ENCODE measurements around the gene MFAP3L. TPM values are rescaled to one million over a fixed set of nuclear protein-coding genes. Genes with fewer than 3 reads are reported as not detected.

Gene MFAP3L
- total RNA-seq, 2 donors from 2014 or later = 1.3 to 14.5 TPM

DNA sequence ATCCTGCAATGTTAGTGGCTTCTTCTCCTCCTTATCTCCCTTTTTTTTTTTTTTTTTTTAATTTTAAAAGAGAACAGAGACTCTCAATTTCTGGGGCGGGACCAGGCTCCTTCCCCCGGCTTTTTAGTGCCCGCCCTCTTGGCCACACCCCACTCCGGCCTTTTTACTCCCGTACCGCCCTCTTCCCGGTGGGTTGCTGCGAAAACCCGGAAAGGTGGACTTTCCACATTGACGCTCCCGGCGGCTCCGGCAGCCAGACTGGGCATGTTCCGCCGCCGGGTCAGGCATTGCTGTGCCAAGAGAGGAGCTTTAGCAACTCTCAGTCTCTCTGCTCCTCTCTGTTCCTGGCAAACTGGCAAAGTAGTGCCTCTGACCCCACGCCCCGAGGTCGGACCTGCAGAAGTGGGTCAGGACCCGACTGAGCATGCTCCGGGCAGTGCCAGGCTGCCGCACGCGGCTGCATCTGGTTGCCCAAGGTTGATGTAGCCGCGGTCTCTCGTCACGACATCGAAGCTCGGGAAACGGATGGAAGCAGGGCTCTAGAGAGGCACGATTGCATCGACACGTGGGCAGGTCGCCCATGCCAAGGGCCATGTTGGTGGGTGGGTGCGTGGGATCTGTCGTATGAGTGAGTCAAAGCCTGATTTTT is 1.1 kb upstream of the MFAP3L start:
- TF ChIP-seq, protein P1, sequence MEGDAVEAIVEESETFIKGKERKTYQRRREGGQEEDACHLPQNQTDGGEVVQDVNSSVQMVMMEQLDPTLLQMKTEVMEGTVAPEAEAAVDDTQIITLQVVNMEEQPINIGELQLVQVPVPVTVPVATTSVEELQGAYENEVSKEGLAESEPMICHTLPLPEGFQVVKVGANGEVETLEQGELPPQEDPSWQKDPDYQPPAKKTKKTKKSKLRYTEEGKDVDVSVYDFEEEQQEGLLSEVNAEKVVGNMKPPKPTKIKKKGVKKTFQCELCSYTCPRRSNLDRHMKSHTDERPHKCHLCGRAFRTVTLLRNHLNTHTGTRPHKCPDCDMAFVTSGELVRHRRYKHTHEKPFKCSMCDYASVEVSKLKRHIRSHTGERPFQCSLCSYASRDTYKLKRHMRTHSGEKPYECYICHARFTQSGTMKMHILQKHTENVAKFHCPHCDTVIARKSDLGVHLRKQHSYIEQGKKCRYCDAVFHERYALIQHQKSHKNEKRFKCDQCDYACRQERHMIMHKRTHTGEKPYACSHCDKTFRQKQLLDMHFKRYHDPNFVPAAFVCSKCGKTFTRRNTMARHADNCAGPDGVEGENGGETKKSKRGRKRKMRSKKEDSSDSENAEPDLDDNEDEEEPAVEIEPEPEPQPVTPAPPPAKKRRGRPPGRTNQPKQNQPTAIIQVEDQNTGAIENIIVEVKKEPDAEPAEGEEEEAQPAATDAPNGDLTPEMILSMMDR (IDR thresholded peaks at IDR 0.05) = peak in 1 of 7 experiments; percentile 3
- no peak for TF ChIP-seq POLR2A (IDR thresholded peaks at IDR 0.05)
- H3K9me3 ChIP-seq = no peaks in the 10 kb centered on the region
- H3K27me3 ChIP-seq = no peaks in the 10 kb centered on the region
- intact Hi-C loops (cut with DNase I) = no loop called here
- H3K27ac ChIP-seq = peak overlapping the region in 3 of 4 donors; percentile 85 to 93 (median 92)
- H3K36me3 ChIP-seq (replicated peaks in 1 of 2; ENCODE audit: insufficient read depth in 1 of 2, low read depth in 2 of 2) = no peaks in the 10 kb centered on the region
- ATAC-seq (peak; percentile 90), DNase-seq (peak; percentile 94 to 96 (median 95))
- 3 to 5% methylated on average over 23 to 37 of the region's 37 CpGs for WGBS, 2 donors
- H3K4me3 ChIP-seq = peak overlapping the region in 1 of 2 donors; percentile 92
- H3K4me1 ChIP-seq = peaks cover 6% of the 10 kb centered on the region

DNA sequence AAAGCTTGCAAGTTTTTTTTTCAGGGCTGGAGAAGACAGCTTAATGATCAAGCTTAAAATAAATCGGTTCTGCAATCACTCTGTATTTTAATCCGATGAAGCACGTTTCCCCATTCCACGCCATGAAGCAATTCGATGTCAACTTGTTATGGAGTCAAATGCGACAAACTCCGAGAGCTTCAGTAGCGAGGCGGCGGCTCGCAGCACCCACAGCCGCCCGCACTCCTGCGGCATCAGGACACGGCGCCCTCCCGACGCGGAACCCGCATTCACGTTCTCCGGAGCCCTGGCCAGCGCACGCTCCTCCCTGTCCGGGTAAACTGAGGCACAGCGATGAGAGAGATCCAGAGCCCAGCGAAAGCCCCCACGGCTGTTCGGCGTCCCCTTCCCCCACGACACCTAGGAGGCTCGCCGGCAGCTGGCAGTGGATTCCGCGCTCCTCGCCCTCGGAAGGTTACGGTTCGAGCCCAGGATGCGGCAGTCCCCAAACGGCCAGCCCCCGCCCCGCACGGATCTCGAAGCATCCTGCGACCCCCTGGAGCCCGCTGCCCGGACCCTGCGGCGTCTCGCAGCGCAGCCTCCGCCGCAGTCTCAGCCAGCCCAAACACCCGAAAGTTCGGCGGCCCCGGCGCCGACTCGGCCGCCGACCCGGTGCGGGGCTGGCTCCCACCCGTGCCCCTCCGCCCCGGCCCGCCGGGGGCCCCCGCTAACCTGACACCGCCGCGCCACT is 507 bp downstream of the MFAP3L start:
- Histone ChIP-seq H3K27ac (peak overlapping the region in 2 of 4 donors; percentile 63 to 85), H3K4me3 (peak overlapping the region; percentile 53 to 92), H3K4me1 (peaks cover 6% of the 10 kb centered on the region), H3K27me3 (no peaks in the 10 kb centered on the region), H3K9me3 (no peaks in the 10 kb centered on the region), H3K36me3 (replicated peaks in 1 of 2; ENCODE audit: insufficient read depth in 1 of 2, low read depth in 2 of 2) (no peaks in the 10 kb centered on the region)
- WGBS, 2 donors = 4 to 10% methylated on average over 10 to 67 of the region's 74 CpGs
- intact Hi-C loops (cut with DNase I) = no loop called here
- ATAC-seq (no peak), DNase-seq (peak in 3 of 4 donors; percentile 13 to 38 (median 33))
- TF ChIP-seq POLR2A (IDR thresholded peaks at IDR 0.05) = peak in 1 of 3 donors; percentile 12
- TF ChIP-seq, protein P1 (IDR thresholded peaks at IDR 0.05) = no peak

DNA sequence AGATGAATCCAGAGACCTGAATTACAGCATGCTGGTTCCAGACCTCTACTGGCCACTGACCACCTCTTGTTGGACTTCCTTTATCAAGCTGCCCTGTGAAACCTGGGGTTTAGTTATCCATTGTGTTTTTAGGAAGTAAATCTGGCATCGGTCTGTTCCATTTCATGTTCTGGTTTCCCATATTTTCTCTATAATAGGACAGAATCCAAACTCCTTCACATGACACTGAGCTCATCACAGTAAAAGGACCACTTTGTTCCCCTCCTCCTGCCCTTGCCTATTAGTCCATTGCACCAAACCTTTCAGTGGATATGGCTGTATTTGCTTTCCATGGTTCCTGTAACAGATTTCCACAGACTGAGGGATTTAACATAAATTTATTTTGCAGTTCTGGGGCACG is 4.0 kb downstream of the MFAP3L start:
- intact Hi-C loops (cut with DNase I) = no loop called here
- WGBS, 2 donors = 83 to 92% methylated on average over 2 of the region's 2 CpGs
- no peaks in the 10 kb centered on the region for H3K9me3 ChIP-seq
- DNase-seq = no peak
- peaks cover under 1% of the 10 kb centered on the region for H3K4me1 ChIP-seq
- H3K27ac ChIP-seq = no peak overlapping the region
- H3K27me3 ChIP-seq = no peaks in the 10 kb centered on the region
- no peak for ATAC-seq
- TF ChIP-seq, protein P1 (IDR thresholded peaks at IDR 0.05) = no peak
- no peak for TF ChIP-seq POLR2A (IDR thresholded peaks at IDR 0.05)
- no peaks in the 10 kb centered on the region for H3K36me3 ChIP-seq (replicated peaks in 1 of 2; ENCODE audit: insufficient read depth in 1 of 2, low read depth in 2 of 2)
- no peak overlapping the region for H3K4me3 ChIP-seq

DNA sequence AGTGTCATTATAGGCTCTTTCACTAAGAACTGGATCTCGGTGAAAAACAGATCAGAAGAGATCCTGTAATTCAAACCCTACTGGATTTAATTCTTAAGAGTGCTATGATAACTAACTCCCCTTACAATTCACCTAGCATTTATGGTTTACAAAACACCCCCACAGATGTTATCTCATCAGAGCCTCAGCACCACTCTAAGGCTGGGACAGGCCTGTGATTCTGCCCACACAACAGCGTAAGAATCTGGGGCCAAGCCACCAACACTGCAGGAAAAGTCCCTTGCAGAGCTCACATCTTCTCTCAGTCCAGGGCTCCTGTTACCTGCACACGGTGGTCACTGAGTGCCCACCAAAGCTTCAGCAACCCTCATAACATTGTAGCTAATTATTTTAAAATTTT is 8.9 kb downstream of the MFAP3L start:
- Histone ChIP-seq H3K27ac (no peak overlapping the region), H3K9me3 (no peaks in the 10 kb centered on the region), H3K36me3 (replicated peaks in 1 of 2; ENCODE audit: insufficient read depth in 1 of 2, low read depth in 2 of 2) (no peaks in the 10 kb centered on the region), H3K27me3 (no peaks in the 10 kb centered on the region), H3K4me1 (no peaks in the 10 kb centered on the region), H3K4me3 (no peak overlapping the region)
- no peak for DNase-seq
- TF ChIP-seq, protein P1 (IDR thresholded peaks at IDR 0.05) = no peak
- no peak for TF ChIP-seq POLR2A (IDR thresholded peaks at IDR 0.05)
- WGBS, 2 donors = 62 to 71% methylated on average over 3 of the region's 3 CpGs
- no peak for ATAC-seq
- intact Hi-C loops (cut with DNase I) = no loop called here
